8988T (cell line): ENCODE measurements around the gene ITGA2B.
A peak's percentile ranks its signal among the peaks of the same experiment; 100 is the strongest.
"Not testable (repeated sequence)": the region's sequence is repeated elsewhere in the genome, so short reads cannot be mapped to it uniquely, and the experiment has no call there.

ENCODE experiments used
- DNase-seq: peaks from one replicate; pipeline ENCODE4 v3.0.0; 2011

Gene ITGA2B

DNA sequence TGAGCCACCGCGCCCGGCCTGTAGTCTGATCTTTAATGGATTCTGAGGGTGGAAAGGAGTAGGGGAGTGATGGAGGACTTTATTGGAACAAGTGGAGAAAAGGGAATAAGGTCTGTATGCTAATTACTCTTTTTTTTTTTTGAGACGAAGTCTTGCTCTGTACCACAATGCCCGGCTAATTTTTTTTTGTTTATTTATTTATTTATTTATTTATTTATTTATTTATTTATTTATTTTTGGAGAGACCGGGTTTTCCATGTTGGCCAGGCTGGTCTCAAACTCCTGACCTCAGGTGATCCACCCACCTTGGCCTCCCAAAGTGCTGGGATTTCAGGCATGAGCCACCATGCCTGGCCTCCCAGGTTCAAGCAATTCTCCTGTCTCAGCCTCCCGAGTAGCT is 59.9 kb downstream of the ITGA2B start:
- not testable (repeated sequence) for DNase-seq

DNA sequence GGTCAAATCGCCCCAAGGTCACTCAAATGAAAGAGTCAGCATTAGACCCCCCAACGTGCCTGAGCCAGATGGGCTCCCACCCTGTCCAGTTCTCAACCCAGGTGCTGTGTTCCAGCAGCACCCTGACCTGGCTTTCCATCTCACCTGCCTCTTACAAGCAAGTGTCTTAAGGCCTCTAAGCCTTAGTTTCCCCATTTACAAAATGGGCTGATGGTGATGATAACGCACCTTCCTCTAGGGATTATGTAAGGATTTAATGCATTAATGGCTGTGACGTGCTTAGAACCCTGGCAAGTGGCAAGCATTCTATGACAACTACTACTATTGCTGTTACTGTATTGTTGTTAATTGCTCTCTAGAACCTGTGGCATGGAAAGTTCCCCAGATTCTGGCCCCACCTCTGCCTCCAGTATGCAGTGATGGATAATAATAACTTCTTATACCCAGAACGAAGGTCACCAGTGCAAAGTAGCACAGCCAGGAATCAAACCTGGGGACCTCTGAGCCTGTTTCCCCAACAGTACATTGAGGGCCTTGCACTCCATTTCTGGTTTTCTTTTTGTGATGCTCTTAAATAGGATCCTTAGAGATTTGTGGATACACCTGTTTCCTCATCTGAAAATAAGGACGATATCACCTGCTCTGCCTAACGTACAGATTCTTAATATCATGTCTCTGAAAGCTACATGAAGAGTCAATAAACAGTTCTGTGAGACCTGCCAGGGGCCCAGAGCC is 61.6 kb downstream of the ITGA2B start:
- DNase-seq, result no peak

- peak; percentile 79 for DNase-seq
These were observed 62.5 kb downstream of the ITGA2B start for GRCh38 chr17:44326861-44327444.

- no peak for DNase-seq
These were observed 64.7 kb downstream of the ITGA2B start, which contains the start of gene SLC25A39 for GRCh38 chr17:44324571-44325275. Gene SLC25A39, minus strand, starts transcription at chr17:44324823. Its CDS starts 1,261 bp downstream, at chr17:44323562.

DNA sequence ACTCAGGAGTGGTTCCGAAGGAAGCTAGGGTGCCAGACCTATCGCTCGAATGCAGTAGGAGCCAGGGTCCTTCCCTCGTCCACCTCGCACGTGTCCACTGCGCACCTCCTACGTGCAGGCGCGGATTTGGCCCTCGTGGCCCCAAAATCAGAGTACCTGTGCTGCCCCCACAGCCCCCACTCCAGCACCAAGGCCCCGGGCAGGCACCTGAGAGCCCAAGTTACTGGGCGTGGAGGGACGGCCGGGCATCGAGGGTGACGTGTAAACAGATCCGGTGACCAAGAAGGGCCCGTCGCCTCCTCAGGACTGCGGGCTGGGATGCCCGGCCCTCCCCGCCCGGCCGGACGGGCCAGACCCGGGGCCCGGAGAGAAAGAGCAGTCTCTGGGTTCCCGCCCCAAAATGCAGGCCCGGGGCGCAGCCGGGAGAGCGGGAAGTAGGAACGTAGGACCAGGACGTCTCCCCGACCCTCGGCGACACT is 65.3 kb downstream of the ITGA2B start:
- DNase-seq, result no peak

DNA sequence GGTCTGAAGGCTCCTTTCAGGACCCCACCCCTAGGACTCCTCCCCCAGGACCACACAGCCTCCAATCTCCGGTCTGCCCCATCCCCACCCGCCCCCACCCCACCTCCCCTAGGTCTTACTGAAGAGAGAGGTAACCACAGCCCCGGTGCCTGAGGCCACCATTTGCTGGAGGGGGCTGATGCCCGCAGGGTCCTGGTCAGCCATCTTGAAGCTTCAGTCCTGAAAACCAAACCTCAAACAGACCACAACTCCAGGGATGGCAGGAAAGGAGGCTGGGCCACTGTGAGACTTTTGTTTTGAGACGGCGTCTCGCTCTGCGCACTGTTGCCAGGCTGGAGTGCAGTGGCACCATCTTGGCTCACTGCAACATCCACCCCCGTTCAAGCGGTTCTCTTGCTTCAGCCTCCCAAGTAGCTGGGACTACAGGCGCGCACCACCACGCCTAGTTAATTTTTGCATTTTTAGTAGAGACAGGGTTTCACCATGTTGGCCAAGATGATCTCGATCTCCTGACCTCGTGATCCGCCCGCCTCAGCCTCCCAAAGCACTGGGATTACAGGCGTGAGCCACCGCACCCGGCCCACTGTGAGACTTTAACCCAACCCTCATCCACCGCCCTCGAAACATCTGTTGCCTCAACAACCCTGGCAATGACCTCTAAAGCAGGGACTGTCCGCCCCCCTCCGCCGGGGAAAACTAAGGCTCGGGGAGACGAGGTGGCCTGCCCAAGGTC is 65.9 kb downstream of the ITGA2B start:
- no peak for DNase-seq

- DNase-seq, result no peak
These were observed 67.1 kb downstream of the ITGA2B start for GRCh38 chr17:44322236-44322895.
